ENCODE measurements around the gene ADGRB2.

GRCh38 chr1:31753707-31754349, 10.3 kb downstream of the ADGRB2 start:
- no peak for TF ChIP-seq CTCF (IDR thresholded peaks at IDR 0.05; ENCODE audit: insufficient read depth, low read length, poor library complexity, severe bottlenecking)
- TF ChIP-seq EZH2phosphoT487 (conservative IDR thresholded peaks at IDR 0.05; ENCODE audit: low read length), result no peak
